Putamen (tissue), 1 donor: Measurements from ENCODE around the gene VDR.
A peak's percentile ranks its signal among the peaks of the same experiment; 100 is the strongest.
"Not testable (repeated sequence)": the region's sequence is repeated elsewhere in the genome, so short reads cannot be mapped to it uniquely, and the experiment has no call there.

Source experiments
- DNase-seq: peaks from one replicate; pipeline ENCODE4 v3.0.0-alpha.2; 2016; ENCODE audit warnings: low spot score

VDR gene

GRCh38 chr12:47828976-47829482, 75.8 kb downstream of the VDR start:
- no peak for DNase-seq

GRCh38 chr12:47828008-47828975, 76.5 kb downstream of the VDR start:
- no peak for DNase-seq

GRCh38 chr12:47825173-47825639, 79.6 kb downstream of the VDR start:
- DNase-seq, result no peak

GRCh38 chr12:47824635-47825034, 80.2 kb downstream of the VDR start:
- no peak for DNase-seq

GRCh38 chr12:47824198-47824597, 80.6 kb downstream of the VDR start:
- DNase-seq, result no peak

- no peak for DNase-seq
Observed at GRCh38 chr12:47823422-47824086, 81.2 kb downstream of the VDR start.

GRCh38 chr12:47822863-47823262, 81.9 kb downstream of the VDR start:
- DNase-seq, result no peak

GRCh38 chr12:47822401-47822800, 82.4 kb downstream of the VDR start:
- no peak for DNase-seq

GRCh38 chr12:47821346-47821706, 83.5 kb downstream of the VDR start:
- DNase-seq, result no peak

GRCh38 chr12:47820631-47821345, 84.0 kb downstream of the VDR start:
- peak; percentile 47 for DNase-seq

- DNase-seq, result peak; percentile 84
Observed at GRCh38 chr12:47819896-47820630, 84.7 kb downstream of the VDR start, which contains the start of gene HDAC7. Gene HDAC7, minus strand, starts transcription at chr12:47819903. Its CDS starts 118 bp downstream, at chr12:47819785.

- peak; percentile 57 for DNase-seq
Observed at GRCh38 chr12:47819138-47819895, 85.5 kb downstream of the VDR start.

GRCh38 chr12:47818467-47819137, 86.2 kb downstream of the VDR start:
- no peak for DNase-seq

GRCh38 chr12:47818007-47818376, 86.8 kb downstream of the VDR start:
- DNase-seq, result no peak

GRCh38 chr12:47817272-47818006, 87.4 kb downstream of the VDR start:
- DNase-seq, result no peak

- no peak for DNase-seq
Observed at GRCh38 chr12:47816403-47817271, 88.2 kb downstream of the VDR start.

GRCh38 chr12:47815447-47815846, 89.3 kb downstream of the VDR start:
- not testable (repeated sequence) for DNase-seq

- no peak for DNase-seq
Observed at GRCh38 chr12:47814539-47815170, 90.1 kb downstream of the VDR start.
